Left renal pelvis (tissue), 4 donors: ENCODE data around the gene RERG. TPM values are rescaled to one million over a fixed set of nuclear protein-coding genes. Genes with fewer than 3 reads are reported as not detected.
A peak's percentile ranks its signal among the peaks of the same experiment; 100 is the strongest.
"Not testable (repeated sequence)": the region's sequence is repeated elsewhere in the genome, so short reads cannot be mapped to it uniquely, and the experiment has no call there.

Source experiments
- DNase-seq, 4 donors: peaks; one replicate each; pipeline ENCODE4 v3.0.0-alpha.2; 2013; ENCODE audit warnings: low read depth in 4 of 4, low spot score in 3 of 4
- polyA plus RNA-seq, 4 donors: library from polyadenylated mRNA; unstranded; fragments of 120-200 nt; gene quantifications; one replicate each; pipeline ENCODE4 v1.2.1, GENCODE V29; 2013; ENCODE audit not compliant: insufficient read length in 4 of 4

Gene RERG
- polyA plus RNA-seq, 4 donors = 32.8 to 56.0 (median 38.7) TPM

GRCh38 chr12:15152456-15152855, 68.8 kb downstream of the RERG start:
- DNase-seq = no peak

GRCh38 chr12:15151161-15152091, 69.8 kb downstream of the RERG start:
- peak in 1 of 4 donors; percentile 35 for DNase-seq

- no peak for DNase-seq
Observed at GRCh38 chr12:15146585-15146984, 74.6 kb downstream of the RERG start.

GRCh38 chr12:15143467-15143866, 77.8 kb downstream of the RERG start:
- no peak for DNase-seq

GRCh38 chr12:15142711-15143110, 78.5 kb downstream of the RERG start:
- DNase-seq = no peak

GRCh38 chr12:15131431-15131830, 89.8 kb downstream of the RERG start:
- DNase-seq = no peak

GRCh38 chr12:15130541-15130940, 90.7 kb downstream of the RERG start:
- no peak for DNase-seq

GRCh38 chr12:15123401-15123800, 97.8 kb downstream of the RERG start:
- DNase-seq = no peak

GRCh38 chr12:15122344-15122743, 98.9 kb downstream of the RERG start:
- no peak for DNase-seq

- DNase-seq = no peak
Observed at GRCh38 chr12:15118955-15119354, 102.3 kb downstream of the RERG start.

GRCh38 chr12:15116983-15117382, 104.2 kb downstream of the RERG start:
- no peak for DNase-seq

GRCh38 chr12:15116086-15116485, 105.1 kb downstream of the RERG start:
- DNase-seq = no peak

- no peak for DNase-seq
Observed at GRCh38 chr12:15115434-15115833, 105.8 kb downstream of the RERG start.

- no peak for DNase-seq
Observed at GRCh38 chr12:15114501-15114900, 106.7 kb downstream of the RERG start.

- DNase-seq = no peak
Observed at GRCh38 chr12:15092826-15093225, 128.4 kb downstream of the RERG start.

- no peak for DNase-seq
Observed at GRCh38 chr12:15090441-15090840, 130.8 kb downstream of the RERG start.

- DNase-seq = no peak
Observed at GRCh38 chr12:15088105-15088504, 133.1 kb downstream of the RERG start.

GRCh38 chr12:15077751-15078150, 143.5 kb downstream of the RERG start:
- not testable (repeated sequence) for DNase-seq

- DNase-seq = no peak
Observed at GRCh38 chr12:15074351-15074750, 146.9 kb downstream of the RERG start.

GRCh38 chr12:15059123-15059522, 162.1 kb downstream of the RERG start:
- DNase-seq = no peak
